NB4 (cell line): ENCODE data around the gene BATF3.

Source experiments
- DNase-seq: peaks from one replicate; pipeline ENCODE4 v3.0.0; 2010; ENCODE audit warnings: low read depth
- H3K4me3 ChIP-seq: one replicate; pipeline ENCODE4 v1.5.1; 2011; ENCODE audit warnings: mild to moderate bottlenecking, low read depth, low read length, moderate library complexity
- MYC ChIP-seq: IDR thresholded peaks from 2 replicates; pipeline ENCODE4 v1.6.1; 2011; ENCODE audit warnings: low read depth, low read length
- POLR2A ChIP-seq: IDR thresholded peaks from 2 replicates; pipeline ENCODE4 v1.6.1; 2011; ENCODE audit warnings: mild to moderate bottlenecking; ENCODE audit not compliant: insufficient read length; ENCODE audit errors: extremely low read depth
- TF ChIP-seq, protein P1 (sequence below): IDR thresholded peaks from one replicate; pipeline ENCODE4 v1.5.1; 2012; ENCODE audit warnings: low read depth, low read length
- TF ChIP-seq, protein P2 (sequence below): IDR thresholded peaks from 2 replicates; pipeline ENCODE4 v1.6.1; 2011; ENCODE audit warnings: low read depth, low read length

BATF3 gene

DNA sequence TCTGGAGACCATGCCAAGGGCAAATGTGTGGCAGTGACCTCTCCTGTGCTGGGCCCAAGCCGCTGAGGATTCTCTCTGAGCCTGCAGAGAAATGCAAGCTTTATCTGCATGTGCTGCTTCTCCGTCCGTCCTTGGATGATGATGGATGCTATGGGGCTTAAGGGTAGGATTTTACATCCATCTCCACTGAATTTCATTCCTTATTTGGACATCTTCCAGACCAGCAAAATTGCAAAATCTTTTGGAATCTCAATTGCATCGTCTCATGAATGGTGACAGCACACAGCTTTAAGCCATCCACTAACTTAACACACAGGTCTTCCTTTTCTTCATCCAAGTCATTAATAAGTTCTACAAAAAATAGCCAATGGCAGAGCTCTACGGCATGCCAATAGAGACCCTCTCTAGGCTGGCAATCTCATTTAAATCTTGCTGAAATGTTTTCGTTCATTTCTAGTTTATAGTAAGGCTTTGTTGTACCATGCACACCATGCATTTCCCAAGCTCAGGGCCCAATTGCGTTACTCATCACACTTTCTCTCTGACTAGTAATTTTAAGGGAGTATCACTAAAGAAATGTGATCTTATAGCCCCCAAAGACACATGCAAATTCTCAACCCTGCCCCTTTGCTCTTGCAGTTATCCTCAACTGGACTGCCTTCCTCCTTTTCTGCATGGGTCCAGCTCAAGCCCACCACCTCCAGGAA is 11.1 kb downstream of the BATF3 start:
- no peak overlapping the region for H3K4me3 ChIP-seq
- no peak for DNase-seq
- TF ChIP-seq, protein P1, sequence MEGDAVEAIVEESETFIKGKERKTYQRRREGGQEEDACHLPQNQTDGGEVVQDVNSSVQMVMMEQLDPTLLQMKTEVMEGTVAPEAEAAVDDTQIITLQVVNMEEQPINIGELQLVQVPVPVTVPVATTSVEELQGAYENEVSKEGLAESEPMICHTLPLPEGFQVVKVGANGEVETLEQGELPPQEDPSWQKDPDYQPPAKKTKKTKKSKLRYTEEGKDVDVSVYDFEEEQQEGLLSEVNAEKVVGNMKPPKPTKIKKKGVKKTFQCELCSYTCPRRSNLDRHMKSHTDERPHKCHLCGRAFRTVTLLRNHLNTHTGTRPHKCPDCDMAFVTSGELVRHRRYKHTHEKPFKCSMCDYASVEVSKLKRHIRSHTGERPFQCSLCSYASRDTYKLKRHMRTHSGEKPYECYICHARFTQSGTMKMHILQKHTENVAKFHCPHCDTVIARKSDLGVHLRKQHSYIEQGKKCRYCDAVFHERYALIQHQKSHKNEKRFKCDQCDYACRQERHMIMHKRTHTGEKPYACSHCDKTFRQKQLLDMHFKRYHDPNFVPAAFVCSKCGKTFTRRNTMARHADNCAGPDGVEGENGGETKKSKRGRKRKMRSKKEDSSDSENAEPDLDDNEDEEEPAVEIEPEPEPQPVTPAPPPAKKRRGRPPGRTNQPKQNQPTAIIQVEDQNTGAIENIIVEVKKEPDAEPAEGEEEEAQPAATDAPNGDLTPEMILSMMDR, result no peak
- TF ChIP-seq MYC (no peak), POLR2A (no peak)
- TF ChIP-seq, protein P2, sequence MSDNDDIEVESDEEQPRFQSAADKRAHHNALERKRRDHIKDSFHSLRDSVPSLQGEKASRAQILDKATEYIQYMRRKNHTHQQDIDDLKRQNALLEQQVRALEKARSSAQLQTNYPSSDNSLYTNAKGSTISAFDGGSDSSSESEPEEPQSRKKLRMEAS, result no peak

DNA sequence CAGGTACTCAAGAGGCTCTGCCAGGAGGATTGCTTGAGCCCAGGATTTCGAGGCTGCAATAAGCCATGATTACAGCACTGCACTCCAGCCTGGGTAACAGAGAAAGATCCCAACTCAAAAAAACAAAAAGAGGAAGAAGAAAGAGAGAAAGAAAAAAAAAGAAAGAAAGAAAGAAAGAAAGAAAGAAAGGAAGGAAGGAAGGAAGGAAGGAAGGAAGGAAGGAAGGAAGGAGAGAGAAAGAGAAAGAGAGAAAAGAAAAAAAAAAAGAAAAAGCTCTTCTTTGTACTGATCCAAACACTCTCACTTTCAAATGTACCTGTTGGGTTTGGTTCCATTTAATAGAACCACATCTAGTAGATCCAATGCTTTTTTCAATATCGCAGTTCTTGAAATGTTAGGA is 11.8 kb downstream of the BATF3 start:
- DNase-seq, result no peak
- TF ChIP-seq, protein P1, result no peak
- TF ChIP-seq, protein P2, result no peak
- TF ChIP-seq MYC (no peak), POLR2A (no peak)
- no peak overlapping the region for H3K4me3 ChIP-seq

DNA sequence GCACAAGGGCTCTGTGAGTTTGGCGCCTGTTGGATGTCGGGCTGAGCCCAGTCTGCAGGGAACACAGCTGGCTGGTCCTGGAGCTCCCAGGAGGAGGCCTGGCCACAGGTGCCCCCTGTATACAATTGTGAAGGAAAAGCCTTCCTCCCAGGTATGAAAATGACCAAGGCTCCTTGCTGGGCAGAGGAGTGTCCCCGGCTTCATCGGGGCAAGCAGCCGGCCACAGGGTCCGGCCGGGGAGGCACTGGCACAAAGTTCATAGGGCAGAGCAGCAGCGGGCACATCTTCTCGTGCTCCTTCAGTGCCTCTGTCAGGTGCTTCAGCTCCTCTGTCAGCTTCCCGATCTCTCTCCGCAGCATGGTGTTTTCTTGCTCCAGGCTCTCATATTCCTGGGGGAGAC is 13.0 kb downstream of the BATF3 start:
- TF ChIP-seq, protein P2, result no peak
- TF ChIP-seq POLR2A, result no peak
- TF ChIP-seq MYC, result no peak
- TF ChIP-seq, protein P1, result no peak
- no peak overlapping the region for H3K4me3 ChIP-seq

DNA sequence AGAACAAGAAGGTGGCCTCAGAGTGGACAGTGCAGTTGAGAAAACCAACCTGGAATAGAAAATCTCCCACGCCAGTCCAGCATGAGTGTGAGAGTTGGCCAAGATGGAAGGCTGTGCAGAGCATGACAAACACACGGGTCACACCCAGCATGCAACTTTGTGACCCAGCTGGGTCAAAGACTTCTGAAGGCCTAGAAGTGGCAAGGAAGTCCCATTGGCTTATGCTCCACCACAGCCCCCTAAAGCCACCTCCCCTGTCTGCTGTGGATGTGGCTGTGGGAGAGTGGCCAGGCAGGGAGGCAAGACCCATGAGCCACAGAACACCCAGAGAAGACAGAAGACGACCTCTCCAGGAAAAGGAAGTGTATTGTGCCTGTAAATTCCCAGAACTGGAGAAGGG is 13.6 kb downstream of the BATF3 start:
- DNase-seq, result no peak
- TF ChIP-seq MYC (no peak), POLR2A (no peak)
- TF ChIP-seq, protein P2, result no peak
- TF ChIP-seq, protein P1, result no peak
- no peak overlapping the region for H3K4me3 ChIP-seq

More for the DNA sequence above, 13.0 kb downstream of the BATF3 start:
- no peak for DNase-seq

DNA sequence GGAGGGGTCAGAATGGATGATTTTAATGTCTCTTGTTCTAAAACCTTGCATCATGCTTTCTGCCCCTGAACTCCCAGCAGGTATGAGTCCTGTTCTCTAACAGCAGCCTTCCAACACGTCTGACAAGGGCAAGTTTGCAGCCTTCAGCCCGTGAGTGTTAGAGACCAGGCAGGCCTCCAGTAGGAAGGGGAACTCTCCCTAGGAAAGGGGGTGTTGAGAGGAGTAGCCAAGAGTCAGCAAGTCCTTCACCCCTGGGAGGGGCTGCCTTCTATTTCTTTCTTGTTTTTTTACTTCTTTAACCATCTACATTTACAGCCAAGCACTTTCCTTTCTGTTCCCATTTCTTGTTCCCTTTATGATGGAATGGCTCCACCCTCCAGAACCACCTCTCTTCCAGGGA is 14.2 kb downstream of the BATF3 start:
- no peak overlapping the region for H3K4me3 ChIP-seq
- TF ChIP-seq, protein P1, result no peak
- no peak for TF ChIP-seq POLR2A
- TF ChIP-seq, protein P2, result no peak
- TF ChIP-seq MYC, result no peak
- no peak for DNase-seq
